Natural killer cell (primary cell): Measurements from ENCODE around the gene GRB10. TPM values are rescaled to one million over a fixed set of nuclear protein-coding genes. Genes with fewer than 3 reads are reported as not detected.

Experiments
- ATAC-seq, 3 donors: fragments of 150-1000 bp in 2 of 3; fragments of 200-7000 bp in 1 of 3; cut with Tn5 transposase; 1 replicate in 1 of 3; 2 replicates in 2 of 3; pipeline ENCODE4 v1.10.0; 2021; ENCODE audit warnings: mild to moderate bottlenecking in 2 of 3, moderate library complexity in 2 of 3
- DNase-seq, 2 donors: peaks; one replicate each; pipeline versions ENCODE4 v3.0.0 to v3.0.0-alpha.2; 2013 to 2021; ENCODE audit warnings: mixed read lengths in 1 of 2
- H3K27ac ChIP-seq: one replicate; pipeline ENCODE4 v1.5.1; 2013; ENCODE audit warnings: mild to moderate bottlenecking, low read length
- H3K27me3 ChIP-seq: one replicate; pipeline ENCODE4 v1.6.1; 2013; ENCODE audit warnings: low read length; ENCODE audit not compliant: control insufficient read depth, insufficient read depth
- H3K36me3 ChIP-seq: one replicate; pipeline ENCODE4 v1.6.1; 2013; ENCODE audit warnings: low read length; ENCODE audit not compliant: control insufficient read depth, insufficient read depth
- H3K4me1 ChIP-seq: one replicate; pipeline ENCODE4 v1.6.1; 2013; ENCODE audit warnings: low read length; ENCODE audit not compliant: control insufficient read depth, insufficient read depth
- H3K4me3 ChIP-seq: one replicate; pipeline ENCODE4 v1.5.1; 2013; ENCODE audit warnings: low read length
- H3K9me3 ChIP-seq: one replicate; pipeline ENCODE4 v1.6.1; 2013; ENCODE audit warnings: low read length; ENCODE audit not compliant: control insufficient read depth, insufficient read depth
- H3K27ac Mint-ChIP-seq, 2 donors: one replicate each; pipeline ENCODE4 v1.8.0; 2022; ENCODE audit warnings: mild to moderate bottlenecking in 2 of 2, mixed read lengths in 2 of 2, moderate library complexity in 1 of 2
- H3K27me3 Mint-ChIP-seq, 2 donors: one replicate each; pipeline ENCODE4 v1.8.0; 2022; ENCODE audit warnings: low read depth in 2 of 2, mixed read lengths in 2 of 2
- H3K36me3 Mint-ChIP-seq: one replicate; pipeline ENCODE4 v1.8.0; 2022; ENCODE audit warnings: mixed read lengths
- H3K4me1 Mint-ChIP-seq, 2 donors: one replicate each; pipeline ENCODE4 v1.8.0; 2022; ENCODE audit warnings: mixed read lengths in 2 of 2
- H3K4me3 Mint-ChIP-seq: one replicate; pipeline ENCODE4 v1.8.0; 2022; ENCODE audit warnings: mild to moderate bottlenecking, moderate library complexity, mixed read lengths
- H3K9me3 Mint-ChIP-seq, 2 donors: one replicate each; pipeline ENCODE4 v1.8.0; 2022; ENCODE audit warnings: mixed read lengths in 2 of 2
- WGBS: methylation state at CpG from one replicate; pipeline ENCODE4 v1.1.7; 2013; ENCODE audit warnings: missing lambda C conversion rate; ENCODE audit not compliant: insufficient coverage; 5-methylcytosine and 5-hydroxymethylcytosine counted together
- intact Hi-C: fragments of 100-400 bp; cut with micrococcal nuclease; formaldehyde crosslinking; loops from one replicate; pipeline ENCODE4 v1.14.2; 2022
- total RNA-seq, 4 donors: library from RNA; stranded (reverse); fragments of 120-200 nt in 1 of 4; gene quantifications; one replicate each; pipeline versions ENCODE4 v1.2.3 to v1.2.4, GENCODE V29; 2013 to 2022
- TF ChIP-seq, protein P1 (sequence below): fragments of 200-600 bp; IDR thresholded peaks from one replicate; pipeline ENCODE4 v1.8.0; 2022; ENCODE audit warnings: antibody characterized with exemption

Gene GRB10
- total RNA-seq, 3 donors from 2014 or later (not counting 1 experiment from before 2014, with no cell fraction given): 0.16 to 24.4 (median 1.4) TPM

DNA sequence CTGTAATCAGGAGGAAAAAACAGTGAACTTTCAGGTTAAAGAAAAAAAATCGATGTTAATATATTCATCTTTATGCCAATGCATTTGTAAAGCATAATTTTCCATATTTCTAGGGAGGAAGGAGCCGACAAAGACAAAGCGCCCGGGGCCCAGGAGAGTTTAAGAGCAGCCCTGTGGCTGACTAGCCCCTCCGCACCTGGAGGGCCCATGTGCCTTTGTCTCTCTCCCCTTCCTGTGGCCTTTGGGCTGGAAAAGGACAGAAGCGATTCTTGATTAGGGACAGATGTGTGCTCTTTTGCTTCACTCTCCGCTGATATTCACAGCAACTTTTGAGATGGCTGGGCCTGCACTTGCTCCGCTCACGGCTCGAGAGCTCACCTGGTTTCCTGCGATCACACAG lies 240.6 kb downstream of the GRB10 start:
- Mint-ChIP-seq H3K27ac (no peak overlapping the region), H3K4me3 (no peak overlapping the region), H3K9me3 (no peaks in the 10 kb centered on the region), H3K4me1 (no peaks in the 10 kb centered on the region), H3K27me3 (no peaks in the 10 kb centered on the region), H3K36me3 (no peaks in the 10 kb centered on the region)
- Histone ChIP-seq H3K27ac (no peak overlapping the region), H3K27me3 (no peaks in the 10 kb centered on the region), H3K36me3 (no peaks in the 10 kb centered on the region), H3K4me1 (no peaks in the 10 kb centered on the region), H3K4me3 (no peak overlapping the region), H3K9me3 (no peaks in the 10 kb centered on the region)
- TF ChIP-seq, protein P1, sequence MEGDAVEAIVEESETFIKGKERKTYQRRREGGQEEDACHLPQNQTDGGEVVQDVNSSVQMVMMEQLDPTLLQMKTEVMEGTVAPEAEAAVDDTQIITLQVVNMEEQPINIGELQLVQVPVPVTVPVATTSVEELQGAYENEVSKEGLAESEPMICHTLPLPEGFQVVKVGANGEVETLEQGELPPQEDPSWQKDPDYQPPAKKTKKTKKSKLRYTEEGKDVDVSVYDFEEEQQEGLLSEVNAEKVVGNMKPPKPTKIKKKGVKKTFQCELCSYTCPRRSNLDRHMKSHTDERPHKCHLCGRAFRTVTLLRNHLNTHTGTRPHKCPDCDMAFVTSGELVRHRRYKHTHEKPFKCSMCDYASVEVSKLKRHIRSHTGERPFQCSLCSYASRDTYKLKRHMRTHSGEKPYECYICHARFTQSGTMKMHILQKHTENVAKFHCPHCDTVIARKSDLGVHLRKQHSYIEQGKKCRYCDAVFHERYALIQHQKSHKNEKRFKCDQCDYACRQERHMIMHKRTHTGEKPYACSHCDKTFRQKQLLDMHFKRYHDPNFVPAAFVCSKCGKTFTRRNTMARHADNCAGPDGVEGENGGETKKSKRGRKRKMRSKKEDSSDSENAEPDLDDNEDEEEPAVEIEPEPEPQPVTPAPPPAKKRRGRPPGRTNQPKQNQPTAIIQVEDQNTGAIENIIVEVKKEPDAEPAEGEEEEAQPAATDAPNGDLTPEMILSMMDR: no peak
- DNase-seq: no peak
- intact Hi-C loops: no loop called here
- ATAC-seq: no peak
- 93% methylated on average over 10 of the region's 11 CpGs for WGBS

DNA sequence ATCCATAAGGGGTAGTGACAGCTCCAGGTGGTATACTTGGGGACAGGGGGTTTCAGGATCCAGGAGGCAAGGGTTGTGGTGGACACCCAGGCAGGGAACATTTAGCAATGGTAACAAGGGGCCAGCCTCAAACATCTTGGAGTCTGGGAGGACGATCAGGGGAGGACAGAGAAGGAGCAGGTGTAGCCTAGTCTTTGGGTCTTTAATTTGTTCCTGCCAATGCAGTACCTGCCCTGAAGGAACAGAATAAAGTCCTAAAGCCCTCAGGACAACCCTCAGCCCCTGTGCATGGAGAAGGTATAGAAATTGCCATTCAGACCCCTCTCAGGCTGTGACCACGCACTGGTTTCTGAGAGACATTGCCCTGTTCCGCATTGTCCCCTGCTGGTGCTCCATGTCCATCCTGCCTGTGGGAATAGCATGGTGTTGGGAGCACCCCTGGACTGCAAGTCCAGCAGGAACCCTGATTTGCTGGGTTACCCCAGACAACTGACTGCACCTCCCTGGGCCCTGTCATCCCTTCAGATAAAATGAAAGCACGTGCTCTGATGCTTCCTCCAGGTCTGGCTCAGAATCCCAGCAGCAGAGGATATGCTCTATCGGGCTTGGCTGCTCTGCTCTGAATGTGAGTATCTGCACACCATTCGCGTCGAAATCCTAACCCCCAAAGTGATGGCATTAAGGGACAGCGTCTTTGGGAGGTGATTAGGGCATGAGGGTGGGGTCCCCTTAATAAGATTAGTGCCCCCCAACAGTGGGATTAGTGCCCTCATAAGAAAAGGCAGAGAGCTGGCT lies 241.7 kb downstream of the GRB10 start:
- H3K27ac ChIP-seq: no peak overlapping the region
- H3K4me3 ChIP-seq: no peak overlapping the region
- DNase-seq (no peak), ATAC-seq (no peak)
- Mint-ChIP-seq H3K36me3 (no peaks in the 10 kb centered on the region), H3K27ac (no peak overlapping the region), H3K27me3 (no peaks in the 10 kb centered on the region), H3K4me1 (no peaks in the 10 kb centered on the region), H3K9me3 (no peaks in the 10 kb centered on the region), H3K4me3 (no peak overlapping the region)
- TF ChIP-seq, protein P1: no peak
- no peaks in the 10 kb centered on the region for H3K9me3 ChIP-seq
- intact Hi-C loops: no loop called here
- H3K36me3 ChIP-seq: no peaks in the 10 kb centered on the region
- H3K27me3 ChIP-seq: no peaks in the 10 kb centered on the region
- 94% methylated on average over 9 of the region's 9 CpGs for WGBS
- H3K4me1 ChIP-seq: no peaks in the 10 kb centered on the region

Other genes starting within 250 kb of the GRB10 start
- gene DDC, start 217.5 kb downstream of the GRB10 start, total RNA-seq: not detected